Endometrial microvascular endothelial cells (primary cell): ENCODE data around the gene IFI27L1. TPM values are rescaled to one million over a fixed set of nuclear protein-coding genes. Genes with fewer than 3 reads are reported as not detected.

ENCODE experiments used
- in situ Hi-C: cut with HindIII; loops from 2 replicates; pipeline ENCODE4 v1.10.0; 2017; ENCODE audit warnings: low sequenced_read_pairs, low pct_unique_long_range_greater_than_20kb; ENCODE audit errors: inconsistent ontology term
- total RNA-seq: library from RNA; depleted of rRNA; stranded (reverse); fragments of >200 nt; gene quantifications from one replicate; pipeline ENCODE4 v1.2.3, GENCODE V29; 2015; ENCODE audit errors: inconsistent ontology term

IFI27L1 gene, protein sequence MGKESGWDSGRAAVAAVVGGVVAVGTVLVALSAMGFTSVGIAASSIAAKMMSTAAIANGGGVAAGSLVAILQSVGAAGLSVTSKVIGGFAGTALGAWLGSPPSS
- 23.3 TPM for total RNA-seq

DNA sequence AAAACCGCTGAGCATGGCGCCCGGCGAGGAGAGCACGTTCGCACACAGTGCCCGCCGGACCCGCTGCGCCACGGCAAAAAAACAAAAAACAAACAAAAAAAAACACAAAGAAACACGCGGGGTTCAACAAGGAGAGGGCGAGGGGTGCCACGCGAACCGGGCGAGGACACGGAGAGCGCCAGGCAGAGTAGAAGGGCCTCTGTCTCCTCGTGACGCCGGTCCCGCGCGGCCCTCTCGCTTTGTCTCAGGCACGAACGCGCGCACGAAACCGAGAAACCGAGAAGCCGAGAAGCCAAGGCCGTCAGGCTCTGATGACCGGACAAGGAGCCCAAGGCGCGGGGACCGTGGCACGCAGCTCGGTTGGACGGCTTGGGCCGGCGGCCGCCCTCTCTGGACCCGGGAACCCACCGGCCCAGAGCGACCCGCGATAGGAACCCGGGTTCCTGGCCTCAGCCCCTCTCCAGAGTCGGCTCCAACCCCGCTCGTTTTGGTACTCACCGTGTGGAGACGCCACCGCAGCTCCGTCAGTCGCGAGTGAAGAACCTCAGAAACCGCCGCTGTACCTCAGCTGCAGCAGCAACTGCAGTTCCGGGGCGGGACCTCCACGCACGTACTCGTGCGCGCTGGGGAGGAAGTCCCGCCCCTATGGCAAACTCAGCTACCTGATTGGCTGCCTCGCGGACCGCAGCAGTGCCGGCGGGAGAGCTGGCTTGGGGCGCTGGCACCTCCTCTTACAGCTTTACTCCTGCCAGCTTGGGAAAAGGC, at the start of gene IFI27L1, which contains the start of gene DDX24:
TSS of gene IFI27L1 (plus strand) at position 690 of the 765 bp plus-strand sequence. CDS start 15,628 bp downstream, outside the sequence.
TSS of gene DDX24 (minus strand) at position 582 of the 765 bp plus-strand sequence. CDS start 1,460 bp downstream, outside the sequence.
- in situ Hi-C loops = no loop called here

DNA sequence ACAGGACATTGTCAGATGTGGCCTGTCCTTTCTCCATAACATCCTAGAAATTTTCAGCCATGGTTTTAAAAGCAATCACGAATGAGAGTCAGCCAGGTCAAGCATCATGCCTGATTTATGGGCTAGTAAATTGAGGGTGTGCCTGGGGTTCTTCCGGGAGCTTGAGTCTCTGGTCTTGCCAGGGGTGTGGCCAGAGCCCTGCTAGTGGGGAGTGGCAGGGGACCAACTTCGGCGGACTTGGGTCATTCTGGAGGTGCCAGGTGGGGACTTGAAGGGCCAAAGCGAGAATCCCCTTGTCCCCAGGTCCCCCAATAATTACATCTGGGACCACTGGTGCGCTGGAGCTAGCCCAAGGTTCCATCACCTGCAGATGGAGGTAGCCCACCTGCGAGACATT, 49.2 kb upstream of the IFI27L1 start:
- in situ Hi-C loops = no loop called here

DNA sequence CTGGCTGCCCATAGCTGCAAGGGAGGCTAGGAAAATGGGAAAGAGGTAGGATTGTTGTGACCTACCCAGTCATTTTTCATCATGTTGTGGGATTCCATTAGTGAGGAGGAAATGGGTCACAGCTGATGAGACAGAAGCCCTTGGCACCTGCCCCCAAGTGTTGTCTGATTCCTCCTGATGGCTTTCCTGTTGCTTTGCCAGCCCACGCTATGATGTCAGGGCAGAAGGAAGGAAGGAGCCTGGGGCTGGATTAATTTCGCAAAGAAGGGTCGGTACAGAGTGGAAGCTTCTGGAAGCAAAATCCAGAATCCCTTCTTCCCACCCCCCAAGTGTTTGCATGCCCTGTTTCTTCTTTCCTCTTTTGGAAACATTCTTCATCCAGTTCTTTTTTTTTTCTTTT, 46.2 kb upstream of the IFI27L1 start:
- in situ Hi-C loops = no loop called here

DNA sequence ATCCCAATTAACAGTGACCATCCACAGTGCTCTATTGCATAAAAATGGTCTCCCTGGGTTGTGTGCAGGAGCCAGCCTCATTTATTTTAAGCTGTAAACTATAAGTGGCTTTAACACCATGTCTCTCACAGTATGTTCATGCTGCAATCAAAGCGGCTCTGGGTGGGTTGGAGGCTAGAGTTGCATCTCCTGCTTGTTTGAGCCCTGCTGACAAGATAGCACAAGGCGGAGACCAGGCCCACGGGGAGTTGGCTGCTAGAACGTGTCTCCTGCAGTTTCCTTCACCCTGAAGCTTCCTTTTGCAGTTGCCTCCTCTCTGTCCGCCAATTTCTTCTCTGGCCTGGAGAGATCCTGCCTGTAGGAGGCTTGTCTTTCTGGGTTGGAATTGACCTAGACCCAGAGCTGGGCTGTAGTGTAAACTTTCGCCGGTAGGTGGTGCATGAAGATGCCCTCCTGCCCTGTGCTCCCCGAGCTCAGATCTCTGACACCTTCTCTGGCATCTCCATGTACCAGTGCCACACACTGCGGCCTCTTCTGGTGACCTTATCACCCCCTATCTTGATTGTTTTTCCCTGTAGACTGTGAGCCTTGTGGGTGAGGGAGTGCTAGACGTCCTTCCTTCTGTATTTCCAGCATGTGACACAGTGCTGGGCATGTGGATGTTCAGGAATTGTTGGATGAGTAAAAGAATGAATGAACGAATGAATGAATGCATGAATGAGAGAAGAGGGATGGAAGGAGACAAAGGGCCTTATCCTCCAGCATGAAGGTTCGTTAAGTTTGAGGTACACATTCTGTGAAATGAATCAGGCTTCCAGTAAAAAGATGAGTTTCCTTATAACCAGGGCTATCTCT, 44.6 kb upstream of the IFI27L1 start:
- in situ Hi-C loops = no loop called here

DNA sequence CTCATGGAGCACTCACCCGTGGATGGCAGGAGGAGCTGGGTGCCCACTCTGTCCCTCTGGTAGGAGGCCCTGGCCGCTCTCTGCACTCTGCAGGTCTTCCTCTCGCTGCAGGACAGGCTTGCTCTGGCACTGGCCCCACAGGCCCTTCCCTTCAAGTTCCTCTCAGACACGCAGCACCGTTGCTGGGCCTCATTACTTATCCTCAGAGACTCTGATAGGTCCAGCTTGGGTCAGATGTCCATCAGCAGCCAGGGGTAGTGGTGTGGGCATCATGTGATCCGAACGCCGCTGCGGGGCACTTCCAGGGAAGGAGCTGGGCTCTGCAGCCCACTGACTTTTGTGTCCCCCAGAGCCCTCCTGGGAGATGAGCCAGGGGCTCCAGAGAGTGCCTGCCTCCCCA, 43.2 kb upstream of the IFI27L1 start:
- in situ Hi-C loops = no loop called here

DNA sequence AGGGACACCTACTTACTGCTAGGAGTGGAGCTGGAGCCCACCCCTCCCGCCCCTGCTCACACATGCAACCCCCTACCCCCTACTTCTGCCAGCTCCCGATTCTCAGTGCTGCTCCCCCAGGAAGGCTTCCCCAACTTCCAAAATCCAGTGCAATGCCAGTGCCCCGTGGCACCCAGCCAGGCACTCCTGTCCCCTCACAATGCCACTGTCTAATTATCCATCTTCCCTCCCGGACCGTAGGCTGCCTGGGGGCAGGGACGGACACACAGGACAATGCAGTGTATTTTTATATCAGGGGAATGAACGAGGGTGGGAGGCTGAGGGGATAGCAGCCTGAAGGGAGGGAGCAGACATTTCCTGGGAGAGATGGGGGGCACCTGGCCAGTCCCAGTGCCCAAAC, 42.6 kb upstream of the IFI27L1 start:
- in situ Hi-C loops = no loop called here

DNA sequence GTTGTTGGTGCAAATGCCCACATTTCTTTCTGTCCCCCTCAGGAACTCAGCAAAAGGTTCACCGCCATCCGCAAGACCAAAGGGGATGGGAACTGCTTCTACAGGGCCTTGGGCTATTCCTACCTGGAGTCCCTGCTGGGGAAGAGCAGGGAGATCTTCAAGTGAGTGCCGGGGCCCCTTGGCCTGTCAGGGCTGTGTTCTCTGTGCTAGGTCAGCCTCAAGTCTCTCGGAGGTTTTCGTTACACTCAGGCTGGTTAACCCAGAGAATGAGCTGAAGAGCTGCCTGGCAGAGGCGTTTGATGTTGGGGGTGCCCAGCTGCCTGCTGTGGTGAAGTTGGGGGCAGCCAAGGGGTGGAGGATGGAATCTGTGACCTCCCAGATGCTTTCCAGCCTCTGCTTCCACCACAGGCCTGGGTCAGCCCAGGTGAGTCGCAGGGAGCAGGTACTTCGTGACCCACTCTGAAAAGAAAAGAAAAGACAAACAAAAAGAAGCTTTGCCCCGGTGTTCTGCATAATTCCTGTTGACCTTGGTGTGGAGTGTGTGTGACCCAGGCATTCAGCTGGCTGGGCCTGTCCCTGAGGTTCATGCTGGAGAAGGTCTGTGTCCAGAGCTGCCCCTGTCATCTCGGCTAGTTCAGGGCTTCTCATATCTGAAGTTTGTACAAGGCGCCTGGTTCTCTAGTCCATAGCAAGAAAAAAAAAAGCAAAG, 42.0 kb upstream of the IFI27L1 start:
- in situ Hi-C loops = no loop called here

DNA sequence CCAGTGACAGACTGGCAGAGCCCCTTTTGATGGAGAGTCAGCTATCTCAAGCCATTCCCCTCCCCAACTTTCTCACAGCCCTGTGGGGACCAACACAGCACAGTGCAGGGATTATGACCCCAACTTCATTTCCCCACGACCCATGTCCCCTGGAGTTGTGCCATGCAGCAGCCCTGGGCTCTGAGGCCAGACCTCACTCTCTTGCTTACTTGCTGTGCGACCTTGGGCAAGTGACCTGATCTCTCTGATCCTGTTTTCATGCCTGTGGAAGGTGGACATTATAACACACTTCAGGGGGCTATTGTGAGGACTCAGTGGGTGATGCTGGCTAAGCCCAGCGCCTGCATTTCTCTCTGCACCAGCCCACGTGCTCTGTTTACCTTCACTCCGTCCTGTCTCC, 40.9 kb upstream of the IFI27L1 start:
- in situ Hi-C loops = no loop called here

DNA sequence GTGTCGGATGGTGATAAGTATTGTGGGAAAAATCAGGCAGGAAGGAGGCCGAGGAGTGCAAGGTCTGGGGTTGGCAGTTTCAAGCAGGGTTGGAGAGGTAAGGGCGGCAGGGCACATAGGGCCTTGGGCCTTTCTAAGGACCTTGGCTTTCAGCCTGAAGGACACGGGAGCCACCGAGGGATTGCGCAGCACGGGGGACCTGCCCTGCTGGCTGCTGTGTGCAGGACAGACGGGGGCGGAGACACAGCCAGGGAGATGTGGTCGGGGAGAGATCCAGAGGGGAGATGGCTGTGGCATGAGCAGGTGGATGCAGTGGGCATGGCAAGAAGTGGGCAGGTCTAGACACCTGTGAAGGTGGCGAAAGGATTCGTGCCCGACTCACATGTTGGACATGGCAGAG, 40.3 kb upstream of the IFI27L1 start:
- in situ Hi-C loops = no loop called here

DNA sequence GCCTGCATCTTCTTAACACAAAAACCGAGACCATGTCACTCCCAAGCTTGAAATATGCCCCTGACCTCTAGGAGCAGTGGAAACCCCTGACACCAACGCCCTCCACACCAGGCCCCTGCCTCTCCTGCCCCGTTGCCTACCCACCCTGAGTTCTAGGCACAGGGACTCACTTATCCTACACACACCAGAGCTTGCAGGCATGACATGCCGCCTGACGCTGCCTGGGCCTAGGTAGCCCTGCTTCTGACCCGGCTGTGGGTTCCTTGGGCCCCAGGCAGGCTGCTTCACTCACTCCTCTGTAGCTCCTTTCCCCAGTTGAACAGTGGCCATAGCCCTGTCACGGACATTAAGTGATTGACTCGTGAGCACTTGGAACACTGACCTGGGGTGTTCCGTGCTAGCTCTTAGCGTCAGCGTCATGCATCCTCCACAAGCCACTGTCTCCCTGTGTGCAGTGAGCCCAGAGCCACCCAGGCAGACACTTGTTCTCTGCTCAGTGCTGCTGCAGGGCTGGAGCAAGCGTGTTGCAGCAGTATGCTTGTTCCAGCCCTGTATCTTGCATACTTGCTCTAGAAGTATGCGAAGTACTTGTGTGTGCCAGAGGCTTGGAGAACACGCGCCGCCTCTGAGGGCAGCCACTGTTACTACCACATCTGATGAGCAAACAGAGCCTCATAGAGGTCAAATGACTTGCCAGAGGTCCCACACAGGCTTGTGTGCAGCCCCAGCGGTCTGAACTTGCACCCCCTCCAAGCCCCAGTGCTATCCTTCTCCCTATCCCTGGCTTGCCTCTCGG, 39.4 kb upstream of the IFI27L1 start:
- in situ Hi-C loops = no loop called here

DNA sequence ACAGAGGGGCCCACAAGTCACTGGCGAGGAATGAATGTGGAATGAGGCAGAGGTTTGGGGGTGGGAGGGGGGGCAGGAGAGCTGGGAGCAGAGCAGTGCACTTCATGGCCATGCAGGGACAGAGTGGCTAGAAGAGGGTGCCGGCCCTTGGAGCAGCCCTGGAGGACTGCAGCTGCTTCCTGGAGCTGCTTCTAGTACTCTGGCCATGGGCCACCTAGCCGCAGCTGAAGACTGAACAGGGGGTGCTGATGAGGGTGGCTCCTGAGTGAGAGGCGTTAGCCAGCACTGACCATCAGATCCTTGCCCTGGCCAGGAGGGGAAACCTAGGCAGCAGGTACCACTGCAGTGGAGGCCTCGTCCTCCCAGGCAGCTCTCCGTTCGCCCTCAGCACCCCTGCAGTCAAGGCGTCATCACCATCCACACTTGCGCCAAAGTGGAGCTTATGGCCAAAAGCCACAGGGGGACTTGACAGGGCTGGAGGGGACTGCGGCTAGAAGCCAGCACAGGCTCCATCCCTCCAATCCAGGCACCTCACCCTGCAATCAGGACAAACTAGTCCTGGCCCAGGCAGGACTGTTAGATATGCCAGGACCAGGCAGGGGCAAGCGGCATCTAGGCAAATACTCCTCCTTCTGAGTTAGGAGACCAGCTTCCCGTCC, 38.5 kb upstream of the IFI27L1 start:
- in situ Hi-C loops = no loop called here

DNA sequence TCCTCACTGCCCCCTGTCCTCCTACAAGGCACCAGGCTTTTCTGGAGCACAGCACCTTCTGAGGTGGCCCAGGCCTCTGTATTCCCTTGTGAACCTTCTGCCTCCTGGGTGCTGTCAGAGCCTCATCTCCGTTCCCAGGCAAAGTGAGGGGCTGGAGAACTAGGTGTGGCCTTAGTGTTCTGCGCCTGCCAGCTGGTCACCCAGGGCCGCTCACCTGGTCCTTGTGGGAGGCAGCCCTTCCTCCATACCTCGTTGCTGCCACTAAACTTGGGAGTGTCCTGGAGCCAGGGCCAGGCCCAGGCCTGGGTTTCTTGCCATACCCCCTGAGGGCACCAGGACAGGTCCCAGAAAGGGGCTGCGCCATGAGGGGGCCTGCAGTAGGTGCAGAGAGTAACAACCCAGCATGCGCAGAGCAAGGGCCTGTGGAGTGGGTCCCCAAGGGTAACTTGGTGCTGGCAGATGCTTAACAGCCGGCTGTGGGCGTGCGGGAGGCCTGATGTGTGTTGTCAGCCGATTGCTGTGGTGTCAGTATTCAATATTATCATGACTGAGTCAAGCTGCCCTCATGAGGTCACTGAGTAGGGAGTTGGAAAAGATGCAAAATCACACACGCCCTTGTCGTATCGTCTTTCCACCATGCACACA, 37.9 kb upstream of the IFI27L1 start:
- in situ Hi-C loops = no loop called here

DNA sequence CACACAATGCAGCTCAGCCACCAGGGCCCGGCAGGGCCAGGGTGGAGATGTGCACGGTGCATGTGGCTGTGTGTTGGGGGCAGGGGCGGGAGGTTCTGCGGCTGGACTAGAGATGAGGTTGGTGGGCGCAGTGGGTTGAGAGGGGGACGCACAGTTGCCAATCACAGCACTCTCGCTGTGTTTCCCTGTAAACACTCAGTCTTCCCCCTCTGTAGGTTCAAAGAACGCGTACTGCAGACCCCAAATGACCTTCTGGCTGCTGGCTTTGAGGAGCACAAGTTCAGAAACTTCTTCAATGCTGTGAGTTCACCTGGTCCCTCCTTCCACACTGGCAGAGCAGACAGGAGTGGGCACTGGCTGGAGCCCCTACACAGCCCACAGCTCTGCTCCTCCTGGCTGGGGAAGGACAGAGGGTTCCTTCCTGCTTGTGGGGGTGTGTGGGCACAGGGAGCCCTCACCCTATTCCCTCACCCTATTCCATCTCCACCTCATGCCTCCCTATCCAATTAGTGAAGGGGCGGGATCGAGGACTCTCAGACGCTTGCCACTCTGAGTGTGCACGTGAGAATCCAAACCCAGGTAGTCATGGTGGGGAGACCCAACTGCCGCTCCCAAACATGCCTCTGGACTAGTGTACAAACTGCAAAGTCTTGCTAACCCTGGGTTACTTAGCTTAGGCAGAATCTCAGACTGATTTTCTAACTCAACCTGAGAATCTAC, 37.2 kb upstream of the IFI27L1 start:
- in situ Hi-C loops = no loop called here

DNA sequence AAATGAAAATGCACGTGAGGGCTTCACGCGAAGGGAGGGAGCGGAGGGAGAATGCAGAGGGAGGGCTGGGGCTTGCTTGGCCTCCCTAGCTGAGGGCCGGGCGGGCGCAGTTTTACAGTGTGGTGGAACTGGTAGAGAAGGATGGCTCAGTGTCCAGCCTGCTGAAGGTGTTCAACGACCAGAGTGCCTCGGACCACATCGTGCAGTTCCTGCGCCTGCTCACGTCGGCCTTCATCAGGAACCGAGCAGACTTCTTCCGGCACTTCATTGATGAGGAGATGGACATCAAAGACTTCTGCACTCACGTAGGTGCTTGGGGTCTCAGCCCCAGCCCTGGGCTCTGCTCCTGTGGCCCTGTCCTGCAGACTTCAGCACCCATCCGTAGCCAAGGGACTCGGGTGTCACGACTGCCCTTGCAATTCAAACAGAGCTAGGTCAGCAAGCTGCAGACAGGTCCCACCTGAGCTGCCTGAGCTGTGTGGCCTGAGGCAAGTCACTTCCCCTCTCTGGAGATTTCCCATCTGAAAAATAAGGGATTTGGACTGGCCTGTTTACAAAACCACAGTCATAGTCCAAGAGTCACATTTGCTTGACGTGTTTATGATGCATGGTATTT, 36.5 kb upstream of the IFI27L1 start:
- in situ Hi-C loops = no loop called here

DNA sequence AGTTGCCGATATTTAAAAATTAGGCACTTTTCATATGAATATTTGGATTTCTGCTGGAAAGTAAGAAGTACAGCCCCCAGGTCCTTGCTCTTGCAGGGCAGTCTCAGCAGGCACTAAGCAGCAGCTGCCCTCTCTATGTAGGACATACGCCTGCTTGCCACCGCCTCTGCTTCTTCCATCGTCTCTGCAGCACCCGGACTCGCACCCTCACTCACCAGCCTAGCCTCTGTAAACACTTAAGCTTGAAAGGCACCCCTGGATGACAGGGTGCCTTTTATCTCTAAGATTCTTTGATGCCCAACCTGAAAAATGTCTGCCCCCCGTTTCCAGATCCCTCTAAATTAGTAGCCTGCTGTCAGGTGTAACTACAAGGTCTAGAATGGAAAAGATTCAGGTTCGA, 36.0 kb upstream of the IFI27L1 start:
- in situ Hi-C loops = no loop called here

DNA sequence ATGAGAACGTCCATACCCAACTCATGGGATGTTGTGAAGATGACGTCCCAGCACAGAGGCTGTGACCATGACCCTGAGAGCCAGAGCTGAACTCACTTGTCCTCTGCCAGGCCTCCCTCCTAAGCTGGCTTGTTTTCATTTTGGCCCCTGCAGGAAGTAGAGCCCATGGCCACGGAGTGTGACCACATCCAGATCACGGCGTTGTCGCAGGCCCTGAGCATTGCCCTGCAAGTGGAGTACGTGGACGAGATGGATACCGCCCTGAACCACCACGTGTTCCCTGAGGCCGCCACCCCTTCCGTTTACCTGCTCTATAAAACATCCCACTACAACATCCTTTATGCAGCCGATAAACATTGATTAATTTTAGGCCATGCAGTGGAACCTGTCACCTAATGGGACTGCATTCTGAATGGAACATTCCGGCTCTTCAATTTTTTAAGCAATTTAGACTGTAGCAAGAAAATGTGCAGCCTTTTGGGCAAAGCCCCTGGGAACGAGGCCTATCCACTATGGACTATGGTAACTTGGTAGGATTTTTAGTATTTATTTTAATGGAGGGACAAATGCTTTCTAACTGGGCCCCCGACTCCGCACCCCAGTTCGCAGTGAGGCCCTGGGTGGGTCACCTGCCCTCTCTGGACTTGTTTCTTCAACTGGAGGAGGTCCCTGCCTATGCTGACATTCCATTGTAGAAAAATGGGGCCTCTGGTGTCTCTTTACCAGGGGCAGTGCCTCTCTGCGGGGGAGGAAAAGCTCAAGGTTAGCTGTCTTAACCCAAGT, 35.4 kb upstream of the IFI27L1 start:
- in situ Hi-C loops = no loop called here
